RPMI7951 (cell line): ENCODE results near the gene DBT. TPM values are rescaled to one million over a fixed set of nuclear protein-coding genes. Genes with fewer than 3 reads are reported as not detected.

Experiments used
- DNase-seq: peaks from one replicate; pipeline ENCODE4 v3.0.0-alpha.2; 2012; ENCODE audit warnings: low read depth
- total RNA-seq: library from RNA; depleted of rRNA; stranded (reverse); fragments of >200 nt; shearing (Covaris generic); gene quantifications from 2 replicates; pipeline ENCODE4 v1.2.3, GENCODE V29; 2014; rRNA removed

The DBT gene
- total RNA-seq, 1 experiment from 2014 or later = 4.9 TPM

- no peak for DNase-seq
Measured at GRCh38 chr1:100198596-100198995, 51.0 kb downstream of the DBT start.

DNA sequence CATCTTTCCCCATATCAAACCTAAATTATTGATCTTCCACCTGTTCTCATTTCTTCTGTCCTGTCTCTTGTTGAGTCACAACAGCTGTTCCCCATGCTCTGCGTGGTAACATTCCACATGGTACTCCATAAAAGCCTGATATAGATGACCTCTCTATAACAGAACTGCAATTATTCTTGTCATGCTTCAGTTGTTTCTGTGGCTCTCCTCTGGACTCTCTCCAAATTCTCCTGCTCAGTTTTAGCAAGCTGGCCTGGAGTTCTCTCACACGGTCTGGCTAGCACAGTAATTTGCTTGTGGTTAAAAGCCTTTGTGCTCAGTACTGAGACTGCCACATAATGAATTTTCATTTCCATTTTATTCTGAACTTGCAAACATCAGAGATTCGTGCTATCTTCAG lies 61.0 kb downstream of the DBT start:
- DNase-seq = peak; percentile 92

GRCh38 chr1:100187912-100188311 lies 61.7 kb downstream of the DBT start:
- peak; percentile 19 for DNase-seq

GRCh38 chr1:100184536-100184935 lies 65.1 kb downstream of the DBT start:
- no peak for DNase-seq

GRCh38 chr1:100183370-100183769 lies 66.3 kb downstream of the DBT start:
- DNase-seq = no peak

DNA sequence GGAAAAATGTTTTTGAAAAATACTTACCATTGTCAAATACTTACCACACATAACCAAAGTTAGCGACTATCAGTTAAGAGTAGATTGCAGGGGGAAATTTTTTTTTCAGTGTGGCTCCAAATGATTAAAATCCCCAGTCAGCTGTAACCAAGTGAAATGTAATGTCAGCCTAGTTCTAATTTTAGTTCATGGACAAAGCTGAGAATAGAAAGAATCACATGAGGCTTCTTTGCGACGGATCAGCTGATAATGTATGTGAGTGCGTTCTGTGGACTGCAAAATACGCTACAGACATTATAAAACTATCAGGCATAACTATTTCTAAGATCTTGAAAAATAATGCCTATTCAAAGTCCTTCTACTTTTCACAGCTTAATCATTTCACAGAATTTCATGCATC lies 71.5 kb downstream of the DBT start, which contains the start of gene LRRC39:
Gene LRRC39, minus strand, starts transcription at position 166 of the 400 bp plus-strand sequence. CDS start 9,740 bp downstream, outside the sequence.
- DNase-seq = no peak

DNA sequence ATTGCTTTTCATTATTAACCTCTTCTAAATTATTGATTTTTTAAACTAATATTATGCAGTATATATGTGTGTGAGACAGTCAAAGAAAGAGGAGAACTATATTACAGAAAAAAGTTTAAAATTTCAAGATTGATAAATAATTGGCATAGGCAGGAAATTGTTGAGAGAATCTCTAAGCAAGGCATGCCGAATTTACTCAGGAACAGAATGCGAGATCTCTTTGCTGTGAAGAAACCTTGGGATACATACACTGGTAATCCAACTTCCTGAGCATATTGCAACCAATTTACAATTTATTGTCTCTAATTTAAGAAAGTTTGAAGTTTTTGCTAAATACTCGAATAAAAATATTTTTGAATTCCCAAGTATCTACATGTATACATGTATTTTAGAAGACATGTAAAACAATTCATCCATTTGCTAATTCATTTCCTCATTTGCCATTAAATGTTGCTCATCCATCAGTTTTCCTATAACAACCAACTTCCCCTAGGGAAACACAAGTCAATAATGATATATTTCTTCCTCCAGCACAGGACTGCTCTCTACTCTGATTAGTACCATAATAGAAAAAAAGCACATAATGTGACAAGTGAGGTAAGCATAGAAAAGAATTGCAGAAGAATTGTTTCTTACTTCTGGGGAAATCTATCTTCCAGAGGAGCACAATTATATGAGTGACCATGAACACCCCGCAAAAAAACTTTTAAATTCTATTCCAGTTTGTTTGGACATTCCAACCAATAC lies 72.2 kb downstream of the DBT start:
- no peak for DNase-seq

GRCh38 chr1:100168051-100168450 lies 81.6 kb downstream of the DBT start:
- no peak for DNase-seq

DNA sequence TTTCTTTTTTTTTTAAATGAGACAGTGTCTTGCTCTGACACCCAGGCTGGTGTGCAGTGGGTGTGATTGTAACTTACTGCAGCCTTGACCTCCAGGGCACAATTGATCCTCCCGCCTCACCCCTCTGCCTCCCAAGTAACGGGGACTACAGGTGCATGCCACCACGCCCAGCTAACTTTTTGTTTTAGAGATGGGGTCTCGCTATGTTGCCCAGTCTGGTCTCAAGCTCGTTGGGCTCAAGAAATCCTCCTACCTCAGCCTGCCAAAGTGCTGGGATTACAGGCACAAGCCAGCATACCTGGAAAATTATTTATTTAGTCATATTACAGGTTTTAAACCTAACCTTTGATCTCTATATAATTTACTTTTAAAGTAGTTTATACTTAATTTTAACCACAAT lies 84.9 kb downstream of the DBT start:
- DNase-seq = no peak

- DNase-seq = peak; percentile 25
Measured at GRCh38 chr1:100164216-100164615, 85.4 kb downstream of the DBT start.

GRCh38 chr1:100162881-100163280 lies 86.8 kb downstream of the DBT start:
- DNase-seq = no peak

DNA sequence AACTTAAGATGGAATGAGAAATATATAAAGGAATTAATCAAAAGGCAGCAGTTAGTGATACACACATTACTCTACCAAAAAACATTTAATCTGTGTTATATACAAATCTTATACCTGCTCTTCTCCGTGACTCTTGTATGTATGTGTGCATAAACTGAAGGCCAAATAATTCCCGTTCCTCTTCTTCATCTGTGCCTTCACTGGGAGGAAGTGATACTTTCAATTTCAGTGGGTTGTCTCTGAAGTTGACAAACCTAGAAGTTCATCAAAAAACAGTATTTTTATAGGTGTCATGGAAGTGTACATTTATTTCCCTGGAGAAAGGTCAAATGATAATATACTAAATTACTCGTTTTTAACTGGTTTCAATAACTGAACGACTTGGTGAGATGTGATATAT lies 97.4 kb downstream of the DBT start:
- DNase-seq = no peak

GRCh38 chr1:100151679-100152078 lies 98.0 kb downstream of the DBT start:
- DNase-seq = no peak

DNA sequence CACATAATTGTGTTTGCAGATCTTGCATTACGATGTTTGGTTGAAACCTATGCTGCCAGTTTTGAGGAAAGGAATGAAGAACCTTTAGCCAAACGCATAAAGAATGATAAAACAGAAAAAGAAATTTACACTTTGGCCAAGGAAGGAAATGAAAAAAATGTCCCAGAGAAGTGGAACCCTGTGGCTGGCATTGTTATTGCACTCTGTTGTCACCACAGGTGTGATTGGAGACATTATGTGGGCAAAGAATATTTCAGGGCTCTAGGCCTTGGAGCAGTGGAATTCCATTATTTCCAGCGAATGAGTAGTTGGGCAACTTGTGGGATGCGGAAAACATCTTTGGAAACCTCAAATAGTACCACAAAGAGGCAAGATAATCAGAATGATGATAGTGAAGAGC lies 101.8 kb downstream of the DBT start:
- no peak for DNase-seq

DNA sequence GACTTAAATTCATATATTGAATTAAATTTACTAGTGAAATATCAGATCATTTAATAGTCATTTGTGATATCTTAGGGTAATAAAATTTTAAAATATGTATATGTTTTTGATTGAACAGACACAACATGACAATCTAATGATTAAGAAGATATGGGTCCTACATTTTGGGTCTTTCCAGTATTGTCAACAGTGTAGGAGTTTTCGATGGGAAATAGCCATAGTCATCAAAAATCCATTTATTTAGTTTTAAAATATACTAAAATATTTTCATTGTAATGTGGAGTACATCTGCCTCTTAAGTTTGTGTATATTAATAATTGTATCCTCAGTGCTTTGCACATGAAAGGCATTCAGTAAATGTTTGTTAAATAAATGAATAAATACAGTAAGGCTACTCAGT lies 102.7 kb downstream of the DBT start:
- DNase-seq = no peak

GRCh38 chr1:100145116-100145515 lies 104.5 kb downstream of the DBT start:
- no peak for DNase-seq

GRCh38 chr1:100142343-100142742 lies 107.3 kb downstream of the DBT start:
- no peak for DNase-seq

DNA sequence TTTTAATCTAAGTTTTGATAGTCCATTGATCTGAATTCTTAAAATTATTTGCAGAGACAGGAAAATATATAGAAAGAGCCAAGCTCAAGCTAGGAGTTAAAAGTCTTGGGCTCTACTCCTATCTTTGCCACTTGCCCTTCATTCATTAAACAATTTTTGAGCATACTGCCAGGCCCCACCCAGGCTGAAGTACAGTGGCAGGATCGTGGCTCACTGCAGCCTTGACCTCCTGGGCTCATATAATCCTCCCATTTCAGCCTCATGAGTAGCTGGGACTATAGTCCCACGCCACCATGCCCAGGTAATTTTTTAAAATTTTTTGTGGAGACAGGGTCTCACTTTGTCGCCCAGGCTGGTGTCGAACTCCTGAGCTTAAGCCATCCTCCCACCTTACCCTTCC lies 108.4 kb downstream of the DBT start:
- DNase-seq = no peak

DNA sequence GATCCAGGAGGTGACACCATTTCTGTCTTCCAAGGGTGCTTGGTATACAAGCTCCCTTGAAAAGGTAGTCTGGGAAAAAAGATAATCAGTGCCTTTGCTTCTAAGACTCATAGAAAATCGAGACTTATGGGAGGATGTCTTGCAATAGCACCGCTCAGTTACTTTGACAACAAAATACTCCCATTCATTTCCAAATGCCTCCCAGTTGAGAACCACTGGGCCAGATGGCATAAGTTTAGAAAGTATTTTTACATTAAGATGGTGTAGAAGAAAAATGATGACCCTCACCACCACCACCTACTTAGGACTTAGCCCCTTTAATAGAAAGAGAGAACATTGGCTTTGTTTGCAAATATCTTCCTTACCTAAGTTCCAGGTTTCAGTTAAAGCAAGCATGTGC lies 112.0 kb downstream of the DBT start:
- DNase-seq = no peak

Other genes starting within 250 kb of the DBT start
- gene SASS6, start 116.9 kb downstream of the DBT start, total RNA-seq = 10.9 and 14.7 TPM in 2 replicates
- 21.5 and 24.4 TPM in 2 replicates for gene TRMT13, start 116.7 kb downstream of the DBT start, total RNA-seq
- 0.60 and 1.1 TPM in 2 replicates for gene LRRC39, start 71.6 kb downstream of the DBT start, total RNA-seq
- gene RTCA, start 16.4 kb upstream of the DBT start, total RNA-seq = 42.8 and 44.6 TPM in 2 replicates
- gene CDC14A, start 102.7 kb upstream of the DBT start, total RNA-seq = 5.3 and 5.6 TPM in 2 replicates